22Rv1 (cell line): ENCODE data around the gene XRN1.

Source experiments
- H3K27ac ChIP-seq: fragments of 450-650 bp; 2 replicates; pipeline ENCODE4 v1.5.1; 2017
- ZFX ChIP-seq: fragments of 450-650 bp; IDR thresholded peaks from 2 replicates; pipeline ENCODE4 v1.6.1; 2017; ENCODE audit warnings: antibody characterized with exemption, borderline replicate concordance
- TF ChIP-seq, protein P1 (sequence below): fragments of 450-650 bp; IDR thresholded peaks from 2 replicates; pipeline ENCODE4 v1.5.1; 2017; ENCODE audit warnings: mild to moderate bottlenecking

The XRN1 gene

DNA sequence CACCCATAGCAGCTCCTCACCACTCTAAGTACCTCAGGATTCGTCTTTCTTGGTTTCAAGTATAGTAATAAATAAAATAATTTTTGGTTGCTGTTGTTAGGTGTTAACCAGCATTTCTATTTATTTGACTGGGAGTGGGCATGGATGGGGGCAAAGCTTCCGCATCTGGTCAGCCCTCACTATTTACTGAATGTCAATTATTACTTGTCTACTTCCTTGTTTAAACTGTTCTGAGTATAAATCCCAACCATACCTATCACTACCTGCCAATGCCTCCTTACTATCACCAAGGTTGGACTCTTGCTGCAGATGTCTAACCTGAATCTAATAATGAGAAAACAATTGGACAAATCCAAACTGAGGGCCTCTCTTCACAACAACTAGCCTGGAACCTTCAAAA lies 180.6 kb downstream of the XRN1 start:
- TF ChIP-seq, protein P1, sequence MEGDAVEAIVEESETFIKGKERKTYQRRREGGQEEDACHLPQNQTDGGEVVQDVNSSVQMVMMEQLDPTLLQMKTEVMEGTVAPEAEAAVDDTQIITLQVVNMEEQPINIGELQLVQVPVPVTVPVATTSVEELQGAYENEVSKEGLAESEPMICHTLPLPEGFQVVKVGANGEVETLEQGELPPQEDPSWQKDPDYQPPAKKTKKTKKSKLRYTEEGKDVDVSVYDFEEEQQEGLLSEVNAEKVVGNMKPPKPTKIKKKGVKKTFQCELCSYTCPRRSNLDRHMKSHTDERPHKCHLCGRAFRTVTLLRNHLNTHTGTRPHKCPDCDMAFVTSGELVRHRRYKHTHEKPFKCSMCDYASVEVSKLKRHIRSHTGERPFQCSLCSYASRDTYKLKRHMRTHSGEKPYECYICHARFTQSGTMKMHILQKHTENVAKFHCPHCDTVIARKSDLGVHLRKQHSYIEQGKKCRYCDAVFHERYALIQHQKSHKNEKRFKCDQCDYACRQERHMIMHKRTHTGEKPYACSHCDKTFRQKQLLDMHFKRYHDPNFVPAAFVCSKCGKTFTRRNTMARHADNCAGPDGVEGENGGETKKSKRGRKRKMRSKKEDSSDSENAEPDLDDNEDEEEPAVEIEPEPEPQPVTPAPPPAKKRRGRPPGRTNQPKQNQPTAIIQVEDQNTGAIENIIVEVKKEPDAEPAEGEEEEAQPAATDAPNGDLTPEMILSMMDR, result no peak
- TF ChIP-seq ZFX, result no peak
- no peak overlapping the region for H3K27ac ChIP-seq

- TF ChIP-seq, protein P1, result no peak
- no peak overlapping the region for H3K27ac ChIP-seq
Observed at GRCh38 chr3:142263112-142263511, 184.7 kb downstream of the XRN1 start.

- TF ChIP-seq ZFX, result no peak
- TF ChIP-seq, protein P1, result no peak
- no peak overlapping the region for H3K27ac ChIP-seq
Observed at GRCh38 chr3:142259359-142259758, 188.5 kb downstream of the XRN1 start.

- no peak overlapping the region for H3K27ac ChIP-seq
- TF ChIP-seq ZFX, result no peak
- TF ChIP-seq, protein P1, result no peak
Observed at GRCh38 chr3:142256712-142257333, 191.0 kb downstream of the XRN1 start.
